HG03097 (cell line): ENCODE data around the gene MDM1.

Source experiments
- ATAC-seq: cut with Tn5 transposase; IDR thresholded peaks from one replicate; pipeline ENCODE4 v1.9.1; 2021; ENCODE audit not compliant: unreplicated experiment, low FRiP score

MDM1 gene

DNA sequence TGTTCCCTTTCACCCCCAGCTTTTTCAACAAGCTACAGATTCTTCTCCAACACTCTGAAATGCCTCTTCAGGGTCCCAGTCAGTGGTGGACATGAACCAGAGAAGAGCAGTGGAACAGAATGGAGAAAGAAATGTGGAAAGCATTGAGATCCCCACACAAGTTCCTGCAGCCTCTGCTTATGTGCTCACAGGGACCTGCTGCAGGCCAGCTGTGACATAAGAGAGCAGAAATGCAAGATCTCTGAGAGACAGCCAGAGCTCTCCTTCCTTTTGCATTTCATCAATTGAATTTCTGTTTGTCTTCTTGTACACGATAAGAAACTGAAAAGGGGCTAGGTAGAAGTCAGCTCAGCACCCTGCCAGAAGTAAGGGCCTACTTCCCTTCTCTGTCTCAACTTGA lies 6.2 kb downstream of the MDM1 start:
- ATAC-seq, result no peak

- no peak for ATAC-seq
Observed at GRCh38 chr12:68324531-68324930, 7.6 kb downstream of the MDM1 start.

- ATAC-seq, result no peak
Observed at GRCh38 chr12:68321140-68321539, 11.0 kb downstream of the MDM1 start.

GRCh38 chr12:68319988-68320623 lies 12.1 kb downstream of the MDM1 start:
- no peak for ATAC-seq

DNA sequence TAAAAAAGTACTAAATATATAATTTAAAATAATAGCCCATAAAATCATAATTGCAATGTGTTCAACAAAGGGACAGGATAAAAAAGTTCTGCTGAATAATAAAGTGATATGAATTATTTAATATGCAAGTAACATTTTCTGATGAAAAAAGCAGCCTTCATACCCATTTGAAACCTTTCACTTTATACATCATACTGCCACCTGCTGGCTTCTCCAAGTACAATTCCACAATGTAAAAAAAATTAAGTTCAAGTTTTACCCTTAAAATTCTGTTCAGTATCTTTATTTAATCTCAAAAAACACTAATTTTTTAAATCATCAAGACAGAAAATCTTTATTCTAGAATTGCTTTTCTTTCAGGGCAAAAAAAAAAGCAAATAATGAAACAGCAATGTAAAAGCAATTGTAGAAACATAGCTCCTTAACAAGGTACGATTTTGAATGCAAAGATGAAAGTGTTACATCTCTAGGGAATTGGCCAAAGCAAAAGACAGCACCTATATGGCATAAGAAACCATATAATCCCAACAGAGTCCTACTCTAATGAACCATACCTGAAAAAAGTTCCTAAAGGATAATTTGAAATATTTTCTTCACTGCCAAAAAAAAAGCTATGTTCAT lies 15.0 kb downstream of the MDM1 start:
- no peak for ATAC-seq

DNA sequence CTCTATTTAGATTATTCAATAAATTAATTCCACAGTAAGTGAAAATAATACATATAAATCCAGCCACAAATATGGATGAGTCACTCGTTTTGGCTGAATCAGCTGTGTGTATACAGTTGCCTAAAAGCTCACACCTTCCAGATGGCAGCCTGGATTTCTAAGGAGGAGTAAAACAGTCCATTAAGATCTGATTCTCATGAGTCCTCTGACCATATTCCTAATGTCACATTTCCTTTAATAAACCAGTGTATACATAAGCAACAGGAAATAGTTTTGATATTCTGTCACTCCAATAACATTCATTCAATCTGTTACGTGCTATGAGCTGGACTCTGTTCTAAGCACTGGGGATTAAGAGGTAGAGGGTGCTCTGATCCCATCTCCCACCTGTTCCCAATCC lies 21.8 kb downstream of the MDM1 start:
- no peak for ATAC-seq

GRCh38 chr12:68306564-68306963 lies 25.6 kb downstream of the MDM1 start:
- ATAC-seq, result no peak

DNA sequence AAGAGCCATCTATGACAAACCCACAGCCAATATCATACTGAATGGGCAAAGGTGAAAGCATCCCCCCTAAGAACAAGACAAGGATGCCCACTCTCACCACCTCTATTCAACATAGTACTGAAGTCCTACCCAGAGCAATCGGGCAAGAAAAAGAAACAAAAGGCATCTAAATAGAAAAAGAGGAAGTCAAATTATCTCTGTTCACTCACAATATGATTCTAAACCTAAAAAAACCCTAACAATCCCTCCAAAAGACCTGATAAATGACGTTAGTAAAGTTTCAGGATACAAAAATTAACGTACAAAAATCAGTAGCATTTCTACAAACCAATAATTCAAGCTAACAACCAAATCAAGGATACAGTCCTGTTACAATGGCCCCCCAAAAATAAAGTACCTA lies 26.9 kb downstream of the MDM1 start:
- no peak for ATAC-seq

DNA sequence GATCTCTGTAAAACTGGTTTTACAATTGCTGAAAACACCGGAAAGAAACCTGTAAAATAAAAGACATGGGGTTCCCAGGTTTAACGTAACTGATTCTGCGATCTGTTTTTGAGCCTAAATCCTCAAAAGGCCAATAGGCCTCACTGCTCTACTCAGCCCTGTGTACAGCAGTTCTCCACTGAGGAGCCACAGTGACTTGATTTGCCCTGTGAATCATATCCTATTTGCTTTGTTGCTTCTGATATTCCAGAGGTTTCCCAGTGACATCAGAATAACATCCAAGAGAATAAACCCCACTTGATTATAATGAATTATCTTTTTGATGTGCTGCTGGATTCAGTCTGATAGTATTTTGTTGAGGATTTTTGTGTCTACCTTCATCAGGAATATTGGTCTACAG lies 27.5 kb downstream of the MDM1 start:
- ATAC-seq, result no peak

DNA sequence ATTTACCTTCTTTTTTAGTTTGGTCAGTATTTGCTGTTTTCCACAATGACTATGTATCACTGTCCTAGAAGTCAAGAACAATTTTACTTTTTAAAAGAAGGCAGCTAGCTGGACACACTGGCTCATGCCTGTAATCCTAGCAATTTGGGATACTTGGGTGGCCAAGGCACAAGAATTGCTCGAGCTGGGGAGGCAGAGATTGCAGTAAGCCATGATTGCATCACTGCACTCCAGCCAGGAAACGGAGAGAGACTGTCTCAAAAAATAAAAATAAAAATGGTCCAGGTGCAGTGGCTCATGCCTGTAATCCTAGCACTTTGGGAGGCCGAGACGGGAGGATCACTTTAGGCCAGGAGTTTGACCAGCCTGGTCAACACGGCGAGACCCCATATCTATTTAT lies 28.3 kb downstream of the MDM1 start:
- no peak for ATAC-seq

DNA sequence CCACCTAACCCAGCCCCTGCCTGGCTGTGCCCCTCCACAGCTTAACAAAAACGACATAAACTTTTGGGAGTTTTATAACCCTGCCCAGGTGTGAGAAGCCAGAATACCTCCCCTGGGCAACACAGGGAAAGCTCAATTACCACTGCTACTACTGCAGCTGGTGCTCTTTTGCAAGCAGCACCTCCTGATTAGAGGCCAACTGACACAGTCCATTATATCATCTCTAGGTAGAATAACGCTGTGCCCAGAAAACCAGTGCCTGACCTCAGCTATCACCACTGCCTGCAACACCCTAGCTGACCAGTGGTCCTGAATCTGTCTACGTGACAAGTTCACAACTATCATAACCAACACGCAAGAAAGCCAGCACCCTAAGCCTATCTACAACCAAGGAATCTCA lies 34.2 kb downstream of the MDM1 start:
- no peak for ATAC-seq

- no peak for ATAC-seq
Observed at GRCh38 chr12:68294251-68294650, 37.9 kb downstream of the MDM1 start.

DNA sequence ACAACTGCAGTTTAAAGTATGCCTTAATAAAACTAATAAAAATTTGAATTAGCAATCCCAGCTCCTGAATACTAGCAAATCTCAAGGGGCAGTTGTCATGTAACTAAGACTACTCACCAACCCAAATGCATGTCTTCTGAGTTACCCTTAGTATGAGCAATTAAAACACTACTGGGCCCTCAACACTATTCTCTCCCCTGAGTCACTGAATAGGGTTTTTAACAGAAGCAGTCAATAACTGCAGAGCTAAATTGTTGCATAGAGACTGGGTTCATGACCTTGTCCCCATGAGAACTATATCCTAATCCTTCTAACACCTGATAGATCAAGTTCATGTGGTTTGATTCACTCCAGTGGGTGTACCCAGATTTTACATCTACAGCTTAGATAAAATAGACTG lies 38.8 kb downstream of the MDM1 start:
- ATAC-seq, result no peak

GRCh38 chr12:68292151-68292943 lies 39.8 kb downstream of the MDM1 start:
- no peak for ATAC-seq

DNA sequence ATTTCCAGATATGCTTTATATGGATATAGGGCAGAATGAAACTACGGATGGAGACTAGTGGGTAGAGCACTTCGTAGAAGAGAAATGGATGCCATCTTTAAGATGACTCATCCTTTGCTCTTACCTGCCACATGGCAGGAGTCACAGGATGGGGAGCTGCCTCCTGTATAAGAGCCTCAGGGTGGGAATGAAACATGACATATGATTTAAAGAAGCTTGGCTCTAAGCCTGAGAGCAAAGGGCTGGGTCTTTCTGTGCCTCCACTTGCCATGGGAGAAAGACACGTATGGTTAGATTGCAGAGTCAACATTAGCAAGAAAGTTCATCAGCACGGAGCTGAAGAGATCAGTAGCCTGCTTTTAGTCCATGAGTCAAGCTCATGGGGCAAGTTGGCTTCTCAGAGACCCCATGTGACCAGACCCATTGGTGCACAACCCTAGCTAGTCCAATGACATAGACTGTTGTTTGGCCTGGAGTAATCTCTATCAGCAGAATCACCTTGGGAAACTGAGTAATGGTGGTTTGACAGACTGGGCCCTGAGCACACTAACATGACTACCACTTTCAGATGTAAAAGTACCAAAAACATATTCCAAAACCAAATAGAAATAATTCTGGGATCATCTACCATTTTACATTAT lies 40.6 kb downstream of the MDM1 start:
- no peak for ATAC-seq

DNA sequence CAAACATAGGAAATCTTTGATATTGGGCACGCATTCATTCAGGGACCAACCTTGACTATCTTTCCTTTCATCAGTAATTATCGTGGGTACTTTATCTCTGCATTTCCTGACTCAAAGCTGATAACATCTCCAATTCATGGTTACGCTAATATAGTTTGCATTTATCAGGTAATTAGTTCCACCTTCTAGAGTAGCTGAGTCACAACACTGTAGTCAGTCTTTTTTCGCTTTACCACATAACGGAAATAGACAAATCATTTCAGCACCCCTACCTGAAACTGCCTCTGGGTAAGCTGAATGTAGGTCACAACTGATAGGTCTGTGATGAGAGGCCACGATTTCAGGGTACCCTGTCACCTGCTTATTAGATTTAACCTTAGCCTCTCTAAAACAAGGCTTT lies 42.0 kb downstream of the MDM1 start:
- ATAC-seq, result peak; percentile 61

GRCh38 chr12:68287106-68287505 lies 45.1 kb downstream of the MDM1 start:
- no peak for ATAC-seq

DNA sequence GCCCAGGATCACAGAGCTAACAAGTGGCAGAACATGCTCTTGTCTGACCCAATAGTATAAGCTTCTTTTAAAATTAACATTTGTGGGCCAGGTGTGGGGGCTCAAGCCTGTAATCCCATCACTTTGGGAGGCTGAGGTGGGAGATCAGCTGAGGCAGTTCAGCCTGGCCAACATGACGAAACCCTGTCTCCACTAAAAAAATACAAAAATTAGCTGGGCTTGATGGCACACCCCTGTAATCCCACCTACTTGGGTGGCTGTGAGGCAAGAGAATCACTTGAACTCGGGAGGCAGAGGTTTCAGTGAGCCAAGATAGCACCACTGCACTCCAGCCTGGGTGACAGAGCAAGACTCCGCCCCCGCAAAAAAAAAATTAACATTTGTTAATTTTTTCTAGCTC lies 45.8 kb downstream of the MDM1 start:
- no peak for ATAC-seq

DNA sequence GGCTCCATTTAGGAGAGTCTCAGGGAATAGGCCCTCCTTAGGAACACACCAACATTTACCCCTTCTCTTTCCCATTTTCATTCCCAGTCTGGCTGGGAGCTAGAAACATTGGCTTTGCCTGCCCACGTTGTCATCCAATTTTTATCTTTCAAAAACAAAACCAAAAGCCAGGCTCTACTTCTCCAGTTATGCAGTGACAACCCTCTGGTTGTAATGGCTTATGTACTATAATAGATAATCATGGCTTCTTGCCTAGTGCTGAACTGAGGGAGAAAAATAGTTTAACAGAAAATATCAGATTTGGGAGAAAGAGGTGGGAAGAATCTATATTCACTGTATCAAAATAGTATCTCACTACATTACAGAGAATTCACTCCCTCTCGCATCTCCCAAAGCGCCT lies 46.6 kb downstream of the MDM1 start:
- no peak for ATAC-seq

DNA sequence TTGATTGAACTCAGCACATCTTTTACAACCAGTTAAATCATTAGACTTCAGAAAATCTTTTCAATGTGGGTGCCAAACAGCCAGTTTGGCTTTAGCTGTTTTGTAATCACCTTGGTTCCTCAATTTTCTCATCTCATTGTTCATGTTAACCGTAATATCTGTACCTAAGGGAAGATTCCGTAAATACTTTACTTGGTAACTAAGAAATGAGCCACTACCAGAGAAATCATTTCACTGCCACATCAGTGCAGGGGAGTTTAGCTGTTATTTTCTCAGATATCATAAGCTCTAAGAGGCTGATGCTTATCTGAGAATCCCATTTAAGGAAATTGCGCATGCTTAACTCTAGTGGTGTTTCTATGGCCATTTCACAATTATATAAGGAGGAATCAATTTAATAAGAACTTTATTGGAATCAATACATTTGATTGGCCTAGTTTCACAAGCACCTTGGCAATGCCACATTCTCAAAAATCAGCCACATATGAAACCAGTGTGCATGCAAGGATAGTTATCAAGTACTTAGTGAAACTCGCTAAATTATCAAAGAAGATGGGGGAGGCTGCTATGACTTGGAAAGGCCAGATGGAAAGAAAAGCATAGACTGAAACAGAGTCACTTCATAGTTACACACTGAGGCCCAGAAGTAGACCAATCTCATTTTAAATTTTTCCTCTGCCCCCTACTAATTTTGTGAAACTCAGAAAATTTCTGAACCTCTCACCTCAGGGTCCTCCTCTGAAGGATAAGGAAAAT lies 50.7 kb downstream of the MDM1 start:
- no peak for ATAC-seq

DNA sequence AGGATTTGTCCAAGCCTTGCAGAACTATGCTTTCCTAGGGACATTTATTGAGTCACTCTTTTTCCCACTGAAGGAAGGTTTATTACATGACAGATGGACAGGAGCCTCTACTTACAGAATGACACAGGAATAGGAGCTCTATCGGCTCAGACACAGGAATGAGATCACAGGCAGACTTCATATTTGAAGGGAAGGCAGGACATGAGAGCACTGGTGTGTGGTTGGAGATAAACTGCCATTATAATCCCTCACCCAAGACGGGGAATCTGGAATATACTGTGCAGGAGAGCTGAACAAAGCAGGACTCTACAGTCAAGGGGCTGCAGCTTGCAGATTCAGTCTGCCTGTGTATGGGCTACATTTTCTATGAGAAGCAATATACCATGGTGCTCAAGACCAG lies 51.9 kb downstream of the MDM1 start:
- no peak for ATAC-seq
